Umbilical cord (tissue), 2 donors: Measurements from ENCODE around the gene RBFOX2. TPM values are rescaled to one million over a fixed set of nuclear protein-coding genes. Genes with fewer than 3 reads are reported as not detected.
"Not testable (repeated sequence)": the region's sequence is repeated elsewhere in the genome, so short reads cannot be mapped to it uniquely, and the experiment has no call there.

ENCODE experiments used
- DNase-seq: peaks from one replicate; pipeline ENCODE4 v3.0.0-alpha.2; 2015; ENCODE audit warnings: low spot score
- total RNA-seq: library from RNA; depleted of rRNA; stranded (reverse); fragments of >200 nt; gene quantifications from one replicate; pipeline ENCODE4 v1.2.3, GENCODE V29; 2014; ENCODE audit warnings: low replicate concordance; ENCODE audit not compliant: insufficient read depth

Gene RBFOX2
- total RNA-seq, 1 donor from 2014 or later: 203 TPM

DNA sequence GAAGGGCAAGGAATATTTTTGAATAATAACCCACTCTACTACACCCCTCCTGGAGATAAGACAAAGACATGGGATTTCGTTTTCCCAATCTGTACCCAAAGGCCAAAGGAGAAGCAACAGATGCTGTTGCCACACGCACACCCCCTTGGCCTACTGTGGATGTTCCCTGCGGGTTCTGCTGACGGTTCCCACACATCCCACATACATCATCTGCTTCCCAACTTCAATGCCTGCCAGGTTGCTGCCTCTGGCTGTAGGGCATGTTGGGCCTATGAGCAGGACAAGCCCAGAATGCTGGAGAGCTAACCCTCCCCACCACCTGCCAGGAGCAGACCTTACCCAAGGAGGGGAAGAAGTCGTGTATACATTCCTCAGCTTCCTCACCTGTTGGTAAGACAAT, 13.6 kb upstream of the RBFOX2 start:
- DNase-seq: no peak

DNA sequence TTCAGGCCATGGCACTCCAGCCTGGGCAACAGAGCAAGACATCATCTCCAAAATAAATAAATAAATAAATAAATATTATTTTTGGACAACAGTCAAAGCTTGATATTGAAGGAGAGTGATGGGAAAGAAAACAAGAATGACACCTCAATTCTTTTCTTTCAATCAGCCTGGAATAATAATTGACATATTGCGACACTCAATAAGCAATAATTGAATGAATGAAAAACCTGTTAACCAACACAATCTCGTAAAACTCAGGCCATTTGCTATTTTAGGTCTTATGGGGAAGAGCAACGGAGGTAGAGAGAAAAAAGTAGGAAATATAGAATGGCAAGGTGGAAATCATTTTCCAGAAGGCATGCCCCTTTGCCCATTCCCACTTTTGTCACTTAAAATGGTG, 10.5 kb upstream of the RBFOX2 start:
- DNase-seq: no peak

GRCh38 chr22:36037102-36037758, 8.6 kb upstream of the RBFOX2 start:
- no peak for DNase-seq

DNA sequence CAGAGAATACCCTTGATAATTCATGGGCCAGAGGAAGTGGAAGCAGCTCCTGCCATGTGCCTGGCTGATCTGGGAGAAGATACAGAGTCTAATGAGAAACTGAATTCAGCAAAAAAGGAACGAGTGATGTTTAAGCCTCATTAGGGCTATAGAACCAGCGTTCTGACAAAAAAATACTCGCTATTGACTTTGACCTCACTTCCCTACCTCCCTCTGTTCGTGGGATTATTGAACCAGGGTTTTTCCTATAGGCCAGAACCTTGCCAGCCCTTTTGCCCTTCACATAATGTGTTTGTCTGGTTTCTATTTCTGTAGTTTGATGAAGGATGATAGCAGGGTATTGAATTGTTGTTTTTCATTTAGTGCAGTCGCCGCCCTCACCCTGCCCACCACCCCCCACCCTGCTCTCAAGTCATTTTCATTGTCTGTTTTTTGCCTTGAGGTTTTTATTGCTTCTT, 7.6 kb upstream of the RBFOX2 start:
- no peak for DNase-seq

- no peak for DNase-seq
These were observed 4.0 kb upstream of the RBFOX2 start for GRCh38 chr22:36032611-36033010.

DNA sequence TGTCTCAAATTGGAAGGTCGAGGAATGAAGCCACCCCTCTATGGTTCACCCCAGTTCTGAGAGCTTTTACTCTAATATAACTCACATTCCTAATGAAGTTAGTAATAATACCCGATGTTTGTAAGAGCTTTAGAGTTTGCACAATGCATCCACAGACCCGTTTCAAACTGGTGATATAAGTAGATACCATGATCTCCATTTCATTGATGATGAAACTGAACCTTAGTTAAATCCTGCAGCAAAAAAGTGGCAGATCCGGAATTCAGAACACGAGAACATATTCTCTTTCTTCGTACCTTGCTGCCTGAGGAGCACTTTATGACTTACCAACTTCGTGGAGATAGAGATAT, 757 bp upstream of the RBFOX2 start:
- no peak for DNase-seq

- DNase-seq: no peak
These were observed 534 bp downstream of the RBFOX2 start for GRCh38 chr22:36027935-36028645.

GRCh38 chr22:36027579-36027934, 1.1 kb downstream of the RBFOX2 start:
- peak; percentile 54 for DNase-seq

DNA sequence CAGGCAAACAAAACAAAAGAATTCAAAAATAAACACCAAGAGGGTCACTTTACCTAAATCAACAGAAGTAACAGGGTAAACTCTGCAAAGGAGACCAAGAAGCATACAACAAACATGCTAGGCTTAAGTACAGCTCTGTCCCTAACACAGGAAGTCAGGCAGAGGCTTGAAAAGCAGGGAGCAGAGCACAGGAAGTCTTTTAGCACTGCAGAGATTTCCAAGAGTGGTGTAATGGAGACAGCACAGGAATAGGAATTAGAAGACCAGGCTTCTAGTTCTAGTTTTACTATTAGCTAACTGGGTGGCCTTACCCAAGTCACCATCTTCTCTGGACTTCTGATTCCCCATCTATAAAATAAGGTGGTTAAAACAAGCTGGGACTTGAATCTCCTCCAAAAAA, 1.9 kb downstream of the RBFOX2 start:
- peak; percentile 70 for DNase-seq

- DNase-seq: no peak
These were observed 5.9 kb downstream of the RBFOX2 start for GRCh38 chr22:36022697-36023096.

DNA sequence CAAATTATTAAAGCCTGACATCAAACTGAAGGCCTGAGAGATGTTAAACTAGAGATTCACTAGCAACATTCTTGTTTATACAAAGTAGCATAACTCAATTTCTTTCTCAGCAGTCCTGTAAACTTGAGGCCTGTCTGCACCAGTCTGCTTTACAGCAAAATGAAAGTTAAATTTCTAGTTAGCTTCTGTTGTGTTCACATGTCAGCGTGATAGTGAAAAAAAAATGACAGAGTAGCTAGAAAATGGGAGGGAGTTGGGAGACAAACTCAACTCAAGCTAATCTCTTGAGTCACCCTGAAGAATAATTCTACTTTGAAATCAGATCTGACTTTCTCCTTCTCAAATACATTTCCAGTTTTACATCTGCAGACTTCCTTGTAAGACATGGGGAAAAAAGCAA, 6.5 kb downstream of the RBFOX2 start:
- peak; percentile 76 for DNase-seq

DNA sequence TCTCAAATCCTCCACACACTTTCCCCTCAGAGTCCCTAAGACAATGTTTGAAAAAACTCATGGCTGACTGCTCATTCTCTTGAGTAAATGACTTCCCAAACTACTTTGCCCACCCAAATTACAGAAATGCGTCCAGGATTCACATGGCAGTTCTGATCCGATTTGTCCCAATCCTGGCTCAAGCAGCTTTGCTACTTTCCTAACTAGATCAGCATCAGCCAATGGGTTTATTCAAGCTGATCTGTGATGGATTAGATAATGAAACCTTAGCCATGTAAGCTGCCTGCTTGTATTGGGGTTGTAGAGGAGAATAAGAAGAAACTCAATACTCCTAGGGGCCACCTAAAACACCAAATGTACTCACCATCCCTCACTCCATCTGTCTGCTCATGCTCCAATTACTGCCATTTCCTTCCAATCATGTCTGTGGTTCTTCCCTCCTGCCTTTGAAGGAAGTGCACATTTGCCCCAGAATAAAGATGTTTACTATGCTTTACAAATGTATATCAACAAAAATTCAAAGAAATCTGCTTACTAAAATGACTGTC, 6.9 kb downstream of the RBFOX2 start:
- DNase-seq: no peak

DNA sequence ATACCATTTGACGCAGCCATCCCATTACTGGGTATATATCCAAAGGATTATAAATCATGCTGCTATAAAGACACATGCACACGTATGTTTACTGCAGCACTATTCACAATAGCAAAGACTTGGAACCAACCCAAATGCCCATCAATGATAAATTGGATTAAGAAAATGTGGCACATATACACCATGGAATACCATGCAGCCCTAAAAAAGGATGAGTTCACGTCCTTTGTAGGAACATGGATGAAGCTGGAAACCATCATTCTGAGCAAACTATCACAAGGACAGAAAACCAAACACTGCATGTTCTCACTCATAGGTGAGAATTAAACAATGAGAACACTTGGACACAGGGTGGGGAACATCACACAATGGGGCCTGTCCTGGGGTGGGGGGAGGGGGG, 7.8 kb downstream of the RBFOX2 start:
- not testable (repeated sequence) for DNase-seq

GRCh38 chr22:36017651-36018091, 11.0 kb downstream of the RBFOX2 start:
- no peak for DNase-seq

GRCh38 chr22:36016684-36017083, 11.9 kb downstream of the RBFOX2 start:
- peak; percentile 57 for DNase-seq

DNA sequence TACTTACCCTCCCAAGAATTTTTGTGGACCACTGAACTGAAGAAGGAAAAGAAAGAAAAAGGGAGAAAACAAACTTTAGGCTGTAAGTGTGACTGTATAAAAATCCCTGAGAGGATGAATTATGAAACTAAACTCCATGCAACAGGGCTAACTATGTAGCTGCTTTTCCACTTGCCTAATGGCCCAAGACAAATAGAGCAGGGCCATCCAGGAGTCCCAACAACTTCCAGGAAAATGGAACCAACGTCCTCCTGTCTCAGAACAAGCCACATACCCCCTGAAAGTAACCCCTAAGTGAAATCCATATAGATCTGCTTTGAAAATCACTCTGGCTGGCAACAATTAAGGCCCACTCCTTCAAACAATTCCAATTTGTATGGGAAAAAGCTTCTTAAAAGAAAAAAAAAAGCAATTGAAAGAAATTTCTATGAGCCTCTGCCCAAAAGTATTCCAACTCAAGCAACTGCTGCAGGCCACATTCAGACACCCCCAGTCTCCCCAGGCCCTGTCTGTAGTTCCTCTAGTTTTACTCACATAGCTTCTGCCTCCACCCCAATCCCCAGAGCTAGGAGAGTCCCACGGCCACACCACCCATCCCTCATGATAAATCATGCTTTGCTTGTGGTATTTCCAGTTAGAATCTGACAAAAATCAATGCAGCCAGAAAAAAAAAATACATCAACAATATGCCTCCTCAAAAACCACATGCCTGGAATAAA, 12.7 kb downstream of the RBFOX2 start:
- DNase-seq: no peak

DNA sequence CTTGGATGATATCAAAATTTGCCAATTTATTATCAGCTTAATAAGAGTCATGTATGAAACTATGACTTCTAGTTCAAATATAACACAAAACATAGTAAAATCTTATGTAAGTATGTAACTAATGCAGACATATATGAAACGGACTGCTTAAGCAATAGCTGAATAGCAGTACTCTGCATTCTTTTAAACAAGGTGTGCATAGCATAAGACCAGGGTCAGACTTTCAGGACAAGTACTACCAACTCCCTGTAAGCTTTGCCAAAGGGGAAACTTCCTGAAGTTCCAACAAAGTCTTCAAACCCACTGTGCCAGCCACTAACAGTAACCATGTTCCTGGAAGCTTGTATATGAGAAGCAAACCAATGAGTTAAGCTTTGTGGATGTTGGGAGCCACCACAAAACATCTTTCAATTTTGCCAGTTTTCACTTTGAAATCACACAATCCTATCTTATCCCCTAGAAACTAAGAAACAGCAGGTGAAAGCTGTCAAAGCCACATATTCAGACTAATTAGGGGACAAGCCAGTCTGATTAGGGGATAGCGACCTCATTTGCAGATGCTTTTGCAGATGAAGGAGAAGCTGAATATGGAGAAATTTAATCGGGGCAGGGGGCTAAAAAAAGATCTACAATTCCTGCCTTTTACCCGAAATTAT, 13.3 kb downstream of the RBFOX2 start:
- DNase-seq: no peak

DNA sequence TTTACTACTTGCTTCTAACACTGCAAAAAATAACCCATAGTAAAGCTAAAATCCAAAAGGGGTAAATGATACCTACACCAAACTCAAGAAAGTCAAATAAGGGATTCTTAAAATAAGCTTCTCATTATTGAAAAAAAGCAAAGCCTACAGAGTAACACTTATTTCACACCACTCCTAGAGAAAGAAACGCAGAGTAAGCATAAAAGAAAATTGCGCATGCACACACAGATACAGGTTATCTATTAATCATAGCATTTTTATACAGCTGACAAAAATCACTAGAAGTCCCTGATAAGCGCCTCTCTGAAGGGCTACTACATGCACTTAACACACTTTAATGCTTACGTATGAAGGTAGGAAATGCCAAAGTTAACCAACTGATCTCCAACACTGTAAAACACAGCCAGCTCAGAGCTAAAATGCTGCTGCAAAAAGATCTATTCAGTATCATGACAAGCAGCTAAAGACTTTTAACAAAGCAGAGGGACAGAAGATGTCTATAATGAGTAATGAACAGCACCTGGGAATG, 14.0 kb downstream of the RBFOX2 start:
- DNase-seq: no peak

GRCh38 chr22:36012332-36012731, 16.3 kb downstream of the RBFOX2 start:
- no peak for DNase-seq

GRCh38 chr22:36010882-36011281, 17.7 kb downstream of the RBFOX2 start:
- DNase-seq: peak; percentile 89

GRCh38 chr22:36010090-36010489, 18.5 kb downstream of the RBFOX2 start:
- no peak for DNase-seq

- DNase-seq: no peak
These were observed 19.5 kb downstream of the RBFOX2 start for GRCh38 chr22:36009085-36009484.
